Left lung (tissue), 10 donors: ENCODE measurements around the gene YIPF4. TPM values are rescaled to one million over a fixed set of nuclear protein-coding genes. Genes with fewer than 3 reads are reported as not detected.
"Not testable (repeated sequence)": the region's sequence is repeated elsewhere in the genome, so short reads cannot be mapped to it uniquely, and the experiment has no call there.

ENCODE experiments used
- ATAC-seq: fragments of 200-7000 bp; cut with Tn5 transposase; one replicate; pipeline ENCODE4 v1.9.1; 2020; ENCODE audit warnings: moderate library complexity
- DNase-seq, 4 donors: peaks; one replicate each; pipeline ENCODE4 v3.0.0-alpha.2; 2013 to 2020
- H3K27ac ChIP-seq, 2 donors: fragments of 200-600 bp; sonication (generic) in 1 of 2; one replicate each; pipeline versions ENCODE4 v1.5.0 to v1.8.0; 2020 to 2021
- H3K27me3 ChIP-seq, 2 donors: fragments of 200-600 bp; sonication (generic) in 1 of 2; one replicate each; pipeline versions ENCODE4 v1.5.0 to v1.8.0; 2020 to 2021
- H3K36me3 ChIP-seq, 2 donors: fragments of 200-600 bp; sonication (generic) in 1 of 2; one replicate each; pipeline versions ENCODE4 v1.5.0 to v1.8.0; 2020 to 2021
- H3K4me1 ChIP-seq, 2 donors: fragments of 200-600 bp; one replicate each; pipeline ENCODE4 v1.8.0; 2021
- H3K4me3 ChIP-seq, 2 donors: fragments of 200-600 bp; sonication (generic) in 1 of 2; one replicate each; pipeline versions ENCODE4 v1.5.0 to v1.8.0; 2020 to 2021; ENCODE audit warnings: mild to moderate bottlenecking in 1 of 2
- H3K9me3 ChIP-seq, 2 donors: fragments of 200-600 bp; sonication (generic) in 1 of 2; one replicate each; pipeline versions ENCODE4 v1.5.0 to v1.8.0; 2020 to 2021
- CTCF ChIP-seq, 2 donors: fragments of 200-600 bp; sonication (generic) in 1 of 2; IDR thresholded peaks; one replicate each; pipeline versions ENCODE4 v1.5.0 to v1.8.0; 2021; ENCODE audit warnings: antibody characterized with exemption in 2 of 2
- intact Hi-C, 2 donors: fragments of 100-400 bp; cut with DNase I; formaldehyde crosslinking; loops; one replicate each; pipeline versions ENCODE4 v1.11.2 to v1.14.2; 2022
- polyA plus RNA-seq, 6 donors: library from polyadenylated mRNA; unstranded; fragments of 120-200 nt; gene quantifications; one replicate each; pipeline ENCODE4 v1.2.1, GENCODE V29; 2013; ENCODE audit not compliant: insufficient read length in 6 of 6
- total RNA-seq, 2 donors: library from RNA; stranded (reverse); fragmentation: NEBNext Ultra II Directional; extraction: Animal tissue kit (Norgen Biotek cat#: 25700); gene quantifications; one replicate each; pipeline ENCODE4 v1.2.1, GENCODE V29; 2021
- donor health status: DM: no; HTN: yes; CAD: no.
- donor health status: DM: no; HTN: no; CAD: no.

YIPF4 gene
- total and polyA plus RNA-seq, 8 donors, result 50.5 to 68.1 (median 56.2) TPM

- no peak for ATAC-seq
- no peak for DNase-seq
- H3K36me3 ChIP-seq, result peaks cover 0 to 34% of the 10 kb centered on the region in 2 donors
- peaks cover 13 to 25% of the 10 kb centered on the region in 2 donors for H3K4me1 ChIP-seq
- H3K27ac ChIP-seq, result no peak overlapping the region
- TF ChIP-seq CTCF (IDR thresholded peaks at IDR 0.05), result no peak
- intact Hi-C loops, result no loop called here
- no peak overlapping the region for H3K4me3 ChIP-seq
- no peaks in the 10 kb centered on the region for H3K27me3 ChIP-seq
- no peaks in the 10 kb centered on the region for H3K9me3 ChIP-seq
Measured at GRCh38 chr2:32291746-32292145, 14.0 kb downstream of the YIPF4 start.

GRCh38 chr2:32293493-32293892 lies 15.8 kb downstream of the YIPF4 start:
- H3K4me3 ChIP-seq, H3K27me3 ChIP-seq, H3K9me3 ChIP-seq, DNase-seq, intact Hi-C loops, ATAC-seq, H3K27ac ChIP-seq: not testable (repeated sequence)
- H3K4me1 ChIP-seq, result peaks cover 13 to 18% of the 10 kb centered on the region in 2 donors
- H3K36me3 ChIP-seq, result peaks cover 0 to 44% of the 10 kb centered on the region in 2 donors

GRCh38 chr2:32293966-32294562 lies 16.4 kb downstream of the YIPF4 start:
- H3K9me3 ChIP-seq, intact Hi-C loops, ATAC-seq, H3K27ac ChIP-seq, H3K27me3 ChIP-seq, H3K4me3 ChIP-seq: not testable (repeated sequence)
- peak in 1 of 4 donors; percentile 64 for DNase-seq
- H3K36me3 ChIP-seq, result peaks cover 0 to 50% of the 10 kb centered on the region in 2 donors
- peaks cover 8 to 12% of the 10 kb centered on the region in 2 donors for H3K4me1 ChIP-seq

- no peaks in the 10 kb centered on the region for H3K27me3 ChIP-seq
- DNase-seq (no peak), ATAC-seq (no peak)
- H3K36me3 ChIP-seq, result peaks cover 0 to 24% of the 10 kb centered on the region in 2 donors
- H3K9me3 ChIP-seq, result no peaks in the 10 kb centered on the region
- no peak overlapping the region for H3K4me3 ChIP-seq
- no peaks in the 10 kb centered on the region for H3K4me1 ChIP-seq
- no peak for TF ChIP-seq CTCF (IDR thresholded peaks at IDR 0.05)
- intact Hi-C loops, result no loop called here
- no peak overlapping the region for H3K27ac ChIP-seq
Measured at GRCh38 chr2:32310577-32310976, 32.9 kb downstream of the YIPF4 start.

GRCh38 chr2:32314886-32315285 lies 37.2 kb downstream of the YIPF4 start:
- H3K4me1 ChIP-seq, result no peaks in the 10 kb centered on the region
- DNase-seq (no peak), ATAC-seq (no peak)
- H3K4me3 ChIP-seq, result no peak overlapping the region
- H3K9me3 ChIP-seq, result no peaks in the 10 kb centered on the region
- no peak overlapping the region for H3K27ac ChIP-seq
- H3K27me3 ChIP-seq, result no peaks in the 10 kb centered on the region
- H3K36me3 ChIP-seq, result peaks cover 0 to 8% of the 10 kb centered on the region in 2 donors
- intact Hi-C loops, result no loop called here
- no peak for TF ChIP-seq CTCF (IDR thresholded peaks at IDR 0.05)

GRCh38 chr2:32328679-32329078 lies 51.0 kb downstream of the YIPF4 start:
- H3K27me3 ChIP-seq, ATAC-seq, H3K4me3 ChIP-seq, H3K4me1 ChIP-seq, H3K9me3 ChIP-seq, DNase-seq, H3K27ac ChIP-seq, intact Hi-C loops, H3K36me3 ChIP-seq: not testable (repeated sequence)

GRCh38 chr2:32329180-32329980 lies 51.7 kb downstream of the YIPF4 start:
- H3K4me3 ChIP-seq, intact Hi-C loops, H3K9me3 ChIP-seq, DNase-seq, H3K36me3 ChIP-seq, H3K27me3 ChIP-seq, ATAC-seq, H3K4me1 ChIP-seq, H3K27ac ChIP-seq: not testable (repeated sequence)
